Liver (tissue), 3 donors: ENCODE results near the gene SP7.

Experiments used
- CTCF ChIP-seq: fragments of 150-350 bp; IDR thresholded peaks from 2 replicates; pipeline ENCODE4 v1.5.1; 2017; ENCODE audit warnings: improper control_type of control experiment, low read depth, low read length; ENCODE audit not compliant: missing input control
- MAX ChIP-seq: IDR thresholded peaks from 2 replicates; pipeline ENCODE4 v1.6.1; 2016; ENCODE audit warnings: antibody characterized with exemption
- SP1 ChIP-seq: IDR thresholded peaks from 2 replicates; pipeline ENCODE4 v1.6.1; 2018; ENCODE audit warnings: antibody characterized with exemption, mild to moderate bottlenecking
- donor health status: healthy.
- donor health status: healthy.

- TF ChIP-seq CTCF (no peak), SP1 (no peak), MAX (no peak)
Measured at GRCh38 chr12:53286448-53286847, 49.7 kb downstream of the SP7 start.
